GM19372 (cell line): Measurements from ENCODE around the gene HPCAL4.
A peak's percentile ranks its signal among the peaks of the same experiment; 100 is the strongest.

ENCODE experiments used
- ATAC-seq: cut with Tn5 transposase; IDR thresholded peaks from one replicate; pipeline ENCODE4 v1.9.1; 2021; ENCODE audit warnings: mild to moderate bottlenecking, low read depth, moderate library complexity; ENCODE audit not compliant: unreplicated experiment

Gene HPCAL4

GRCh38 chr1:39691383-39692151 lies at the start of gene HPCAL4:
HPCAL4 (minus strand) TSS chr1:39691433; CDS start chr1:39684603, 6,830 bp downstream.
- peak; percentile 95 for ATAC-seq

GRCh38 chr1:39738622-39739366 lies 47.6 kb upstream of the HPCAL4 start, which contains the start of gene PPIE:
PPIE (plus strand) TSS chr1:39738882; CDS start chr1:39738901, 19 bp downstream.
- no peak for ATAC-seq

GRCh38 chr1:39737546-39738169 lies 46.4 kb upstream of the HPCAL4 start:
- ATAC-seq: no peak

- no peak for ATAC-seq
Observed at GRCh38 chr1:39735731-39736130, 44.5 kb upstream of the HPCAL4 start.

- no peak for ATAC-seq
Observed at GRCh38 chr1:39733161-39733560, 41.9 kb upstream of the HPCAL4 start.

- no peak for ATAC-seq
Observed at GRCh38 chr1:39732730-39733129, 41.5 kb upstream of the HPCAL4 start.

GRCh38 chr1:39729842-39730241 lies 38.6 kb upstream of the HPCAL4 start:
- ATAC-seq: no peak

- no peak for ATAC-seq
Observed at GRCh38 chr1:39729030-39729429, 37.8 kb upstream of the HPCAL4 start.

- ATAC-seq: no peak
Observed at GRCh38 chr1:39727932-39728317, 36.7 kb upstream of the HPCAL4 start.

GRCh38 chr1:39727221-39727931 lies 36.1 kb upstream of the HPCAL4 start:
- ATAC-seq: no peak

GRCh38 chr1:39726600-39726999 lies 35.4 kb upstream of the HPCAL4 start:
- no peak for ATAC-seq

- ATAC-seq: no peak
Observed at GRCh38 chr1:39722495-39722894, 31.3 kb upstream of the HPCAL4 start.

- ATAC-seq: no peak
Observed at GRCh38 chr1:39721664-39722063, 30.4 kb upstream of the HPCAL4 start.

- no peak for ATAC-seq
Observed at GRCh38 chr1:39720094-39720999, 29.1 kb upstream of the HPCAL4 start.

- ATAC-seq: no peak
Observed at GRCh38 chr1:39717809-39718208, 26.6 kb upstream of the HPCAL4 start.

GRCh38 chr1:39713557-39713956 lies 22.3 kb upstream of the HPCAL4 start:
- ATAC-seq: no peak

GRCh38 chr1:39711966-39712340 lies 20.7 kb upstream of the HPCAL4 start:
- ATAC-seq: no peak

GRCh38 chr1:39711104-39711965 lies 20.1 kb upstream of the HPCAL4 start:
- no peak for ATAC-seq

GRCh38 chr1:39707506-39707905 lies 16.3 kb upstream of the HPCAL4 start:
- ATAC-seq: no peak
